ENCODE data around the gene COQ7. TPM values are rescaled to one million over a fixed set of nuclear protein-coding genes. Genes with fewer than 3 reads are reported as not detected.

COQ7 gene
- total RNA-seq, 1 experiment from 2014 or later, result 30.7 TPM

DNA sequence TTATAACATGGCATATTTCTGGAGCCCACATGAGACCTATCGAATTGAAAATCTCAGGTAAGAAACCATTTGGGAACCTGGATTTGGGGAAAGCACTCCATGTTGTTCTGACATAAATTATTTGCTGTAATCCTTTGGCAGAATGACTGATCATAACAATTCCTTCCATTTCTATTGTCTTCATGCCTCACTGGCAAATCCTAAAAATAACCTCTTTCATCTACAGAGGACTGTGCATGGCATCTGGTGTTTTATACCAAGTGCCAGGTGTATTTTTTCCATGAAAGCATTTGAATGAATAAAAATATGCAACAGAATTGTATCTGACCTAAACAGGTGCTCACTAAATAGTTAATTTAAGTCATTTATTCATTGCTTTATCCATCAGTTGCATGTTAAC, 33.7 kb upstream of the COQ7 start:
- H3K27ac ChIP-seq, result no peak overlapping the region

DNA sequence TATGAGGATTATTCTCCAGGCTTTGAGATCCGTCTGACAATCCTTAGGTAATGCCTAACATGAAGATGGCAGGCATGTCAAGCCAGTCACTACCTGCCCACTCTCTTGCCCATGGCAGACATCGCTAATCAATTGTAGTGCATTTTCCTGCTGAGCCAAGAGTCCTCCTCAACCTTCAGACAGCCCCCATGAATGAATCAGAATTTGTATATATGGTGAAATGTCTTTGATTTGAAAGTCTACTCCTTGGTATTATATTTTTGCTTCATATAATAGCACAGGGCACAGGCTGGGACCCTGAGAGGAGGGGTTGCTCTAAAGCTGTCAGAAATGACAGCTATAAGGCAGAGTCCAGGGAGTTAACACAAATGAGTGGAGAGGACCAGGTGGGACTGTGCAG, 27.0 kb upstream of the COQ7 start:
- H3K27ac ChIP-seq, result no peak overlapping the region

More for the DNA sequence above, 33.7 kb upstream of the COQ7 start:
- ChIA-PET CTCF (no interaction called here), POLR2A (ENCODE audit: unreplicated experiment) (no interaction called here)
- H3K36me3 ChIP-seq (ENCODE audit: low read depth), result no peaks in the 10 kb centered on the region
- H3K4me2 ChIP-seq, result no peak overlapping the region
- no peaks in the 10 kb centered on the region for H3F3A ChIP-seq (ENCODE audit: insufficient read depth, low read depth)
- H3K4me1 ChIP-seq (replicated peaks; ENCODE audit: insufficient read depth), result no peaks in the 10 kb centered on the region
- BruUV-seq (replicated peaks), result no TSS peak
- no peaks in the 10 kb centered on the region for H3K27me3 ChIP-seq (ENCODE audit: insufficient read depth, low read depth)
- no peak for TF ChIP-seq EZH2 (IDR thresholded peaks at IDR 0.05; ENCODE audit: low read depth)
- TF ChIP-seq, protein P1, sequence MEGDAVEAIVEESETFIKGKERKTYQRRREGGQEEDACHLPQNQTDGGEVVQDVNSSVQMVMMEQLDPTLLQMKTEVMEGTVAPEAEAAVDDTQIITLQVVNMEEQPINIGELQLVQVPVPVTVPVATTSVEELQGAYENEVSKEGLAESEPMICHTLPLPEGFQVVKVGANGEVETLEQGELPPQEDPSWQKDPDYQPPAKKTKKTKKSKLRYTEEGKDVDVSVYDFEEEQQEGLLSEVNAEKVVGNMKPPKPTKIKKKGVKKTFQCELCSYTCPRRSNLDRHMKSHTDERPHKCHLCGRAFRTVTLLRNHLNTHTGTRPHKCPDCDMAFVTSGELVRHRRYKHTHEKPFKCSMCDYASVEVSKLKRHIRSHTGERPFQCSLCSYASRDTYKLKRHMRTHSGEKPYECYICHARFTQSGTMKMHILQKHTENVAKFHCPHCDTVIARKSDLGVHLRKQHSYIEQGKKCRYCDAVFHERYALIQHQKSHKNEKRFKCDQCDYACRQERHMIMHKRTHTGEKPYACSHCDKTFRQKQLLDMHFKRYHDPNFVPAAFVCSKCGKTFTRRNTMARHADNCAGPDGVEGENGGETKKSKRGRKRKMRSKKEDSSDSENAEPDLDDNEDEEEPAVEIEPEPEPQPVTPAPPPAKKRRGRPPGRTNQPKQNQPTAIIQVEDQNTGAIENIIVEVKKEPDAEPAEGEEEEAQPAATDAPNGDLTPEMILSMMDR (conservative IDR thresholded peaks at IDR 0.05), result no peak
- H3K79me2 ChIP-seq (ENCODE audit: low read depth), result no peaks in the 10 kb centered on the region
- no peak overlapping the region for H2AFZ ChIP-seq
- no peaks in the 10 kb centered on the region for H3K9me3 ChIP-seq (ENCODE audit: insufficient read depth, low read depth)
- H3K4me3 ChIP-seq, result no peak overlapping the region
- H3K9me2 ChIP-seq (ENCODE audit: insufficient read depth), result no peaks in the 10 kb centered on the region
- intact Hi-C loops (cut with micrococcal nuclease; ENCODE audit: unreplicated experiment), result no loop called here
- DNase-seq, result no peak
- H4K20me1 ChIP-seq (ENCODE audit: insufficient read depth), result no peaks in the 10 kb centered on the region

GRCh38 chr16:19044769-19045168, 22.6 kb upstream of the COQ7 start:
- POLR2A ChIA-PET (ENCODE audit: unreplicated experiment), result no interaction called here
- intact Hi-C loops (cut with micrococcal nuclease; ENCODE audit: unreplicated experiment), result no loop called here
- no peaks in the 10 kb centered on the region for H4K20me1 ChIP-seq (ENCODE audit: insufficient read depth)
- H3K36me3 ChIP-seq (ENCODE audit: low read depth), result no peaks in the 10 kb centered on the region
- no peak overlapping the region for H2AFZ ChIP-seq
- no peaks in the 10 kb centered on the region for H3K27me3 ChIP-seq (ENCODE audit: insufficient read depth, low read depth)
- no peaks in the 10 kb centered on the region for H3K9me2 ChIP-seq (ENCODE audit: insufficient read depth)
- no peak overlapping the region for H3K27ac ChIP-seq
- BruUV-seq (replicated peaks), result no TSS peak
- H3K9me3 ChIP-seq (ENCODE audit: insufficient read depth, low read depth), result no peaks in the 10 kb centered on the region
- H3K4me2 ChIP-seq, result no peak overlapping the region
- H3K4me1 ChIP-seq (replicated peaks; ENCODE audit: insufficient read depth), result no peaks in the 10 kb centered on the region
- TF ChIP-seq, protein P1 (conservative IDR thresholded peaks at IDR 0.05), result no peak
- no peak for TF ChIP-seq EZH2 (IDR thresholded peaks at IDR 0.05; ENCODE audit: low read depth)
- H3K79me2 ChIP-seq (ENCODE audit: low read depth), result no peaks in the 10 kb centered on the region
- no peak for DNase-seq
- no peaks in the 10 kb centered on the region; the same call in 1 of the 2 replicates for H3F3A ChIP-seq (ENCODE audit: insufficient read depth, low read depth)
- H3K4me3 ChIP-seq, result no peak overlapping the region
- CTCF ChIA-PET, result no interaction called here

More for the DNA sequence above, 27.0 kb upstream of the COQ7 start:
- no peak overlapping the region for H3K4me3 ChIP-seq
- H3K36me3 ChIP-seq (ENCODE audit: low read depth), result no peaks in the 10 kb centered on the region
- no peak overlapping the region for H2AFZ ChIP-seq
- ChIA-PET CTCF (interaction anchor here (0.7 kb wide), 1 partner anchor 250 kb away, joined by 4 read pairs; the partner anchor contains the start of gene RPS15A), POLR2A (ENCODE audit: unreplicated experiment) (no interaction called here)
- no peak for DNase-seq
- BruUV-seq (replicated peaks), result no TSS peak
- H3K4me2 ChIP-seq, result no peak overlapping the region
- TF ChIP-seq, protein P1 (conservative IDR thresholded peaks at IDR 0.05), result no peak
- no peak for TF ChIP-seq EZH2 (IDR thresholded peaks at IDR 0.05; ENCODE audit: low read depth)
- no peaks in the 10 kb centered on the region for H3F3A ChIP-seq (ENCODE audit: insufficient read depth, low read depth)
- intact Hi-C loops (cut with micrococcal nuclease; ENCODE audit: unreplicated experiment), result no loop called here
- no peaks in the 10 kb centered on the region for H3K9me2 ChIP-seq (ENCODE audit: insufficient read depth)
- H3K4me1 ChIP-seq (replicated peaks; ENCODE audit: insufficient read depth), result no peaks in the 10 kb centered on the region
- H3K79me2 ChIP-seq (ENCODE audit: low read depth), result no peaks in the 10 kb centered on the region
- no peaks in the 10 kb centered on the region for H3K27me3 ChIP-seq (ENCODE audit: insufficient read depth, low read depth)
- no peaks in the 10 kb centered on the region for H3K9me3 ChIP-seq (ENCODE audit: insufficient read depth, low read depth)
- no peaks in the 10 kb centered on the region for H4K20me1 ChIP-seq (ENCODE audit: insufficient read depth)
